Ishikawa (cell line): ENCODE data around the gene SENP6.
A peak's percentile ranks its signal among the peaks of the same experiment; 100 is the strongest.

Experiments used
- CEBPB ChIP-seq: IDR thresholded peaks from 2 replicates; pipeline ENCODE4 v1.6.1; 2012
- CREB1 ChIP-seq: IDR thresholded peaks from 2 replicates; pipeline ENCODE4 v1.6.1; 2012; ENCODE audit warnings: low read depth
- EGR1 ChIP-seq: IDR thresholded peaks from 2 replicates; pipeline ENCODE4 v1.6.1; 2012
- EP300 ChIP-seq: IDR thresholded peaks from 2 replicates; pipeline ENCODE4 v1.6.1; 2012; ENCODE audit warnings: borderline replicate concordance
- FOXM1 ChIP-seq: IDR thresholded peaks from 2 replicates; pipeline ENCODE4 v1.6.1; 2012; ENCODE audit warnings: low read depth, borderline replicate concordance
- MAX ChIP-seq: IDR thresholded peaks from 2 replicates; pipeline ENCODE4 v1.6.1; 2012
- NFIC ChIP-seq: IDR thresholded peaks from 2 replicates; pipeline ENCODE4 v1.6.1; 2012
- RAD21 ChIP-seq: IDR thresholded peaks from 2 replicates; pipeline ENCODE4 v1.6.1; 2012; ENCODE audit warnings: low read depth
- REST ChIP-seq: IDR thresholded peaks from 2 replicates; pipeline ENCODE4 v1.6.1; 2012; ENCODE audit warnings: low read depth, mild to moderate bottlenecking
- TAF1 ChIP-seq: IDR thresholded peaks from 2 replicates; pipeline ENCODE4 v1.6.1; 2012; ENCODE audit warnings: low read depth, mild to moderate bottlenecking
- TCF12 ChIP-seq: IDR thresholded peaks from 2 replicates; pipeline ENCODE4 v1.6.1; 2012; ENCODE audit warnings: low read depth
- TEAD4 ChIP-seq: IDR thresholded peaks from 2 replicates; pipeline ENCODE4 v1.6.1; 2012
- USF1 ChIP-seq: IDR thresholded peaks from 2 replicates; pipeline ENCODE4 v1.6.1; 2012
- YY1 ChIP-seq: IDR thresholded peaks from 2 replicates; pipeline ENCODE4 v1.6.1; 2012; ENCODE audit warnings: low read depth
- ZBTB7A ChIP-seq: IDR thresholded peaks from 2 replicates; pipeline ENCODE4 v1.6.1; 2012; ENCODE audit warnings: low read depth

The SENP6 gene

GRCh38 chr6:75563032-75563431, 38.6 kb upstream of the SENP6 start:
- TF ChIP-seq ZBTB7A (no peak), RAD21 (peak; percentile 32), EP300 (no peak), TCF12 (no peak), CREB1 (no peak), FOXM1 (no peak), USF1 (no peak)

GRCh38 chr6:75566137-75566767, 35.4 kb upstream of the SENP6 start:
- TF ChIP-seq REST (peak; percentile 31; the same call in 1 of the 2 replicates), EP300 (no peak)

- TF ChIP-seq EP300, result no peak
- TF ChIP-seq USF1, result no peak
- no peak for TF ChIP-seq NFIC
- TF ChIP-seq TCF12, result no peak
- no peak for TF ChIP-seq CREB1
- TF ChIP-seq TEAD4, result no peak
- TF ChIP-seq TAF1, result no peak
- TF ChIP-seq RAD21, result no peak
- TF ChIP-seq ZBTB7A, result no peak
- TF ChIP-seq REST, result no peak
- TF ChIP-seq YY1, result no peak
- TF ChIP-seq EGR1, result no peak
- no peak for TF ChIP-seq FOXM1
- TF ChIP-seq CEBPB, result no peak
- TF ChIP-seq MAX, result no peak
These were observed 33.6 kb upstream of the SENP6 start for GRCh38 chr6:75568100-75568499.

GRCh38 chr6:75568965-75569364, 32.7 kb upstream of the SENP6 start:
- TF ChIP-seq ZBTB7A (no peak), REST (no peak), YY1 (no peak), TCF12 (no peak), CEBPB (no peak), MAX (no peak), USF1 (no peak), EP300 (no peak), NFIC (no peak), TEAD4 (no peak), TAF1 (no peak), EGR1 (no peak), CREB1 (no peak), RAD21 (no peak), FOXM1 (no peak)

- TF ChIP-seq USF1 (no peak), CEBPB (no peak), REST (no peak), TCF12 (no peak), TAF1 (no peak), EGR1 (no peak), EP300 (no peak), YY1 (no peak), ZBTB7A (no peak), MAX (no peak)
These were observed 29.6 kb upstream of the SENP6 start for GRCh38 chr6:75572072-75572471.
